22Rv1 (cell line): ENCODE measurements around the gene AP3S2.

Source experiments
- ZFX ChIP-seq: fragments of 450-650 bp; IDR thresholded peaks from 2 replicates; pipeline ENCODE4 v1.6.1; 2017; ENCODE audit warnings: antibody characterized with exemption, borderline replicate concordance
- TF ChIP-seq, protein P1 (sequence below): fragments of 450-650 bp; IDR thresholded peaks from 2 replicates; pipeline ENCODE4 v1.5.1; 2017; ENCODE audit warnings: mild to moderate bottlenecking

- TF ChIP-seq, protein P1, sequence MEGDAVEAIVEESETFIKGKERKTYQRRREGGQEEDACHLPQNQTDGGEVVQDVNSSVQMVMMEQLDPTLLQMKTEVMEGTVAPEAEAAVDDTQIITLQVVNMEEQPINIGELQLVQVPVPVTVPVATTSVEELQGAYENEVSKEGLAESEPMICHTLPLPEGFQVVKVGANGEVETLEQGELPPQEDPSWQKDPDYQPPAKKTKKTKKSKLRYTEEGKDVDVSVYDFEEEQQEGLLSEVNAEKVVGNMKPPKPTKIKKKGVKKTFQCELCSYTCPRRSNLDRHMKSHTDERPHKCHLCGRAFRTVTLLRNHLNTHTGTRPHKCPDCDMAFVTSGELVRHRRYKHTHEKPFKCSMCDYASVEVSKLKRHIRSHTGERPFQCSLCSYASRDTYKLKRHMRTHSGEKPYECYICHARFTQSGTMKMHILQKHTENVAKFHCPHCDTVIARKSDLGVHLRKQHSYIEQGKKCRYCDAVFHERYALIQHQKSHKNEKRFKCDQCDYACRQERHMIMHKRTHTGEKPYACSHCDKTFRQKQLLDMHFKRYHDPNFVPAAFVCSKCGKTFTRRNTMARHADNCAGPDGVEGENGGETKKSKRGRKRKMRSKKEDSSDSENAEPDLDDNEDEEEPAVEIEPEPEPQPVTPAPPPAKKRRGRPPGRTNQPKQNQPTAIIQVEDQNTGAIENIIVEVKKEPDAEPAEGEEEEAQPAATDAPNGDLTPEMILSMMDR, result no peak
- TF ChIP-seq ZFX, result no peak
Observed at GRCh38 chr15:89790206-89790605, 103.6 kb downstream of the AP3S2 start.
